ENCODE results near the gene MRPS24.
A peak's percentile ranks its signal among the peaks of the same experiment; 100 is the strongest.
"Not testable (repeated sequence)": the region's sequence is repeated elsewhere in the genome, so short reads cannot be mapped to it uniquely, and the experiment has no call there.

Gene MRPS24

DNA sequence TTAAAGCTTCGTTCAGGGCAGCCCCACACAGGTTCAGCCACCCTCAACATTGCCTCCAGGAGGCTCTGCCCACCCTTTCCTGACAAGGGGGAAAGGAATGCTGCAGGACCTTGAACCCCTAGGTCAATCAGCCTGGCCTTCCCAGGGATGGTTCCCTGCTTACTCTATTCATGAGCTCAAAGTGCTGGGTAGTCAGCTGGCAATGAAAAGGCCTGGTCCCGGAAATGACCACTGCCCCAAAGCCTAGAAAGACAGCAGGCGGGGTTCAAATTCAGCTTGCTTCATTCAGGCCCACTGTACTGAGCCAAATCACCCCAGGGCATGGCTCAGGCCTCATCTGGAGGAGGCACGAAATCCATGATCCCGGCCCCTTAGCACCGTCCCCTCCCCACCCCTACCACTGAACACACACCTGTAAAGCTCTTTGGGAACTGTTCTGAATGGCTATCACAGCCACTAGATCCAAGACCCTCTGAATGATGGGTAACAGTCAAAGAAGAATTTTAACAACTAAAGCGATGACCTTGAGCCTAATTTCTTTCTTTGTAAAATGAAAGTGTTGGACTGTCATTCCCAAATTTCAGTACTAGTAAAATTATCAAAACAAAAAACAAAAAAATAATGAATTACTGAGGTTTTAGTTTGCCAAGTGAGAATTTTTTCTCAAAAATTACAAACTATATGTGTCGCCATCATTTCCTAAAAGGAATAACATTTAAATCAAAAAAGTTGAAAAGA, 36.1 kb upstream of the MRPS24 start:
- H3K4me3 ChIP-seq (ENCODE audit: low read depth, low read length): peak overlapping the region; percentile 71
- ChIA-PET CTCF (interaction anchor here (0.6 to 1.7 kb wide), 3 partner anchors 11 to 26 kb away, joined by 3 to 6 read pairs (median 4); no protein-coding TSS in a partner anchor), POLR2A (interaction anchor here (1.2 kb wide), 1 partner anchor 36 kb away, joined by 3 read pairs; the partner anchor contains the start of gene MRPS24)
- DNase-seq (ENCODE audit: low read depth, low spot score): no peak
- TF ChIP-seq, protein P1, sequence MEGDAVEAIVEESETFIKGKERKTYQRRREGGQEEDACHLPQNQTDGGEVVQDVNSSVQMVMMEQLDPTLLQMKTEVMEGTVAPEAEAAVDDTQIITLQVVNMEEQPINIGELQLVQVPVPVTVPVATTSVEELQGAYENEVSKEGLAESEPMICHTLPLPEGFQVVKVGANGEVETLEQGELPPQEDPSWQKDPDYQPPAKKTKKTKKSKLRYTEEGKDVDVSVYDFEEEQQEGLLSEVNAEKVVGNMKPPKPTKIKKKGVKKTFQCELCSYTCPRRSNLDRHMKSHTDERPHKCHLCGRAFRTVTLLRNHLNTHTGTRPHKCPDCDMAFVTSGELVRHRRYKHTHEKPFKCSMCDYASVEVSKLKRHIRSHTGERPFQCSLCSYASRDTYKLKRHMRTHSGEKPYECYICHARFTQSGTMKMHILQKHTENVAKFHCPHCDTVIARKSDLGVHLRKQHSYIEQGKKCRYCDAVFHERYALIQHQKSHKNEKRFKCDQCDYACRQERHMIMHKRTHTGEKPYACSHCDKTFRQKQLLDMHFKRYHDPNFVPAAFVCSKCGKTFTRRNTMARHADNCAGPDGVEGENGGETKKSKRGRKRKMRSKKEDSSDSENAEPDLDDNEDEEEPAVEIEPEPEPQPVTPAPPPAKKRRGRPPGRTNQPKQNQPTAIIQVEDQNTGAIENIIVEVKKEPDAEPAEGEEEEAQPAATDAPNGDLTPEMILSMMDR (IDR thresholded peaks at IDR 0.05; ENCODE audit: insufficient read depth, low read length, missing control alignments): no peak

DNA sequence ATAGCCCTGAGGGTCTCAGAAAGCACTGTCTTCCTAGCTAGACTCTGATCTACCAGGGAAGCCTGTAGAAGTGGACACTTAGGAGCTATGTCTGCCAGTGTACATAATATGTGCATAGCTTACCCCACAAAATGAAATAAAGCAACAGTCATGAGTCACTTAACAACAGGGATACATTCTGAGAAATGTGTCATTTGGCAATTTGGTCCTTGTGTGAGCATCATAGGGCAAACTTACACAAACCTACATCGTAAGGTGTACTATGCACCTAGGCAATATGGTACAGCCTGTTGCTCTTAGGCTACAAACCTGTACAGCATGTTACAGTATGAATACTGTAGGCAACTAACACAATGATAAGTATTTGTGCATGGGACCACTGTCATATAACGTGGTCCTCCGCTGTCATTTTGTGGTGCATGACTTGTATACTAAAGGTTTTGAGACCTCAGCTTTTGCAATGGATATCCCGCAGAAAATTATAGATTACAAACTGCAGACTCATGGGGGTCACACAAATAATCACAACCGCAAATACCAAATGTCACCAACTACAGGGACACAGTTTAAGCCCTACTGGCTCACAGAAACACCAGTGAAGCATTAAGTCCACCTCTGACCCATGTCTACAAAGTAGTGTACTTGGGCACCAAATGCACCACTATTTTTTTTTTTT, 35.4 kb upstream of the MRPS24 start:
- no peak overlapping the region for H3K4me3 ChIP-seq (ENCODE audit: low read depth, low read length)
- POLR2A ChIA-PET: interaction anchor here (1.2 kb wide), 1 partner anchor 35 kb away, joined by 3 read pairs; the partner anchor contains the start of gene MRPS24
- CTCF ChIA-PET: interaction anchor here (0.6 to 1.7 kb wide), 4 partner anchors 11 to 25 kb away, joined by 3 to 6 read pairs (median 4); no protein-coding TSS in a partner anchor

DNA sequence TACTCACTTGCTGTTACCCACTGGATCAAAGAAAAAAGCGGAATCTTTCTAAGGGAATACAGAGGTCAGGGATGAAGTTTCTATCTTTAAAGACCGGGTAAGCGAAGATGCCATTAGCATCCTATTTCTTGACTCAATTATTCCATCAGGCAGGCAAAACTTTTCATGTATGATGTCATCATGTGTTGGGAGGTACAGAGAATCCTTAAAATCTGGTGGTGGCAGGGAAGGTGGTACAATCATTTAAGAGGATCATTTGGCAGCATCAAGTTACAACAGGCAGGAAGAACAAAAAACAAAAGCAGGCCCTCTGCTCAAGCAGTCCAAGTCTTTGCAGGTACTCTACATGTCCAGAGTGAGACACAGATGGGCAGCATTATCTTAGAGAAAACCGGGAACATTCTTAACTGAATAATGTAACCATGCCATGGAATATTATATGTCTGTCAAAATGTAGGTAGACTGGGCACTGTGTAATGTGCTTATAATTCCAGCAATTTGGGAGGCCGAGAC, 33.3 kb upstream of the MRPS24 start:
- no peak overlapping the region for H3K4me3 ChIP-seq (ENCODE audit: low read depth, low read length)
- CTCF ChIA-PET: interaction anchor here (1.4 kb wide), 1 partner anchor 8 kb away, joined by 5 read pairs; no protein-coding TSS in a partner anchor
- TF ChIP-seq, protein P1 (IDR thresholded peaks at IDR 0.05; ENCODE audit: insufficient read depth, low read length, missing control alignments): no peak
- POLR2A ChIA-PET: no interaction called here
- DNase-seq (ENCODE audit: low read depth, low spot score): no peak

More for the DNA sequence above, 35.4 kb upstream of the MRPS24 start:
- TF ChIP-seq, protein P1 (IDR thresholded peaks at IDR 0.05; ENCODE audit: insufficient read depth, low read length, missing control alignments): no peak
- DNase-seq (ENCODE audit: low read depth, low spot score): no peak

DNA sequence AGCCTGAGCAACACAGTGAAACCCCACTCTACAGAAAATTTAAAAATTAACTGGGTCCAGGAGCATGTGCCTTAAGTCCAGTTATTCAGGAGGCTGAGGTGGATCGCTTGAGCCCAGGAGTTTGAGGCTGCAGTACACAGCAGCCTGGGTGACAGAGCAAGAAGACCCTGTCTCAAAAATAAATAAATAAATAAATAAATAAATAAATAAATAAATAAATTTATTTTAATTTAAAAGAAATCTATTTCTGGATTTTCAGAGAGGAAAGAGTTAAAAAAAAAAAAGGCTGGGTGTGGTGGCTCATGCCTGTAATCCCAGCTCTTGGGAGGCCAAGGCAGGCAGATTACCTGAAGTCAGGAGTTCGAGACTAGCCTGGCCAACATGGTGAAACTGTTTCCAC, 29.3 kb upstream of the MRPS24 start:
- POLR2A ChIA-PET; DNase-seq (ENCODE audit: low read depth, low spot score); H3K4me3 ChIP-seq (ENCODE audit: low read depth, low read length); CTCF ChIA-PET: not testable (repeated sequence)

DNA sequence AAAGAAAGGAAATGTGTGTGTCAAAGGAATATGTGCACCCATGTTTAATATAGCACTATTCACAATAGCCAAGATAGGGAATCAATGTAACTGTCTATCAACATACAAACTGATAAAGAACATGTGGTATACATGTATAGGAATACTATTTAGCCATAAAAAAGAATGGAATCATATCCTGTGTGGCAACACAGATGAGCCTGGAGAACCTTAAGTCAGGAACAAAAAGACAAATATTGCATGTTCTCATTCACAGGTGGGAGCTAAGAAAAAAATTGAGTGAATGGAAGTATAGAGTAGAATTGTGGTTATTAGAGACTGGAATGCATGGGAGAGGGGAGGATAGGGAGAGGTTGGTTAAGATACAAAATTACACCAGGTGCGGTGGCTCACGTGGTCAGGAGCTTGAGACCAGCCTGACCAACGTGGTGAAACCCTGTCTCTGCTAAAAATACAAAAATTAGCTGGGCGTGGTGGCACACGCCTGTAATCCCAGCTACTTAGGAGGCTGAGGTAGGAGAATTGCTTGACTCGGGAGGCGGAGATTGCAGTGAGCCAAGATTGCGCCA, 26.6 kb upstream of the MRPS24 start:
- no peak for DNase-seq (ENCODE audit: low read depth, low spot score)
- CTCF ChIA-PET: interaction anchor here (0.6 kb wide), 1 partner anchor 9 kb away, joined by 3 read pairs; no protein-coding TSS in a partner anchor
- POLR2A ChIA-PET: no interaction called here
- no peak overlapping the region for H3K4me3 ChIP-seq (ENCODE audit: low read depth, low read length)
- TF ChIP-seq, protein P1 (IDR thresholded peaks at IDR 0.05; ENCODE audit: insufficient read depth, low read length, missing control alignments): no peak

DNA sequence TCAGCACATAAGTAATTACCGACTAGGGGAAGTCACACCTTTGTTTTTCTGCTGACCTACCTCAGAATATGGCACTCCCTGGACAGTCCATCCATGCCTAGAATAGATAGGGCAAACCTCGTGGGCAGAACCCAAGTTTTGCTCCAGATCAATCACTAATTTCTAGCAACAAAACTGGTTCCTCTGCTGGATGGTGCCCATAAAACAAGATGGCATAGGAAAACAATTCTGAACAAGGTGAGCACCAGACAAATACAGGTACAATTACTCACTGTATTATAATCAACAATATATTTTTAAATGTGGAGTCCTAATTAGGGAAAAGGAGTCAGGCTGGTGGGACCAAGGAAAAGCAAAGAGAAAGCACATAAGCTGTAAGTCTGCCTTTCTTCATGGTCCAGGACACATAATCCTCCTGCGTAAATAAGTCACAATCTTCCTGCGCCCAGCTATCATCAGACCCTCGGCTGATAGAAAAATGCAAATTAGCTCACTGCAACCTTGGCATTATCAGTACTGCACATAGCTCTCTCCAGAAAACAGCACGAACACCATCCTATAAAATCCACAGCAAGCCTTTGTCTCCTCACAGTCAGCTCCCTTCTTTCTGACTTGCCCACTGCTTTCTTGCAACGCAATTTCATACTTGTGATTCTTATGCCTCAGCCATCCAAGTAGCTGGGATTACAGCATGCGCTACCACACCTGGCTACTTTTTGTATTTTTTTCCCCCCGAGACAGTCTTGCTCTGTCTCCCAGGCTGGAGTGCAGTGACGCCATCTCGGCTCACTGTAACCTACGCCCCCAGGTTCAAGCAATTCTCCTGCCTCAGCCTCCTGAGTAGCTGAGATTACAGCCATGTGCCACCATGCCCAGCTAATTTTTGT, 22.0 kb upstream of the MRPS24 start:
- H3K4me3 ChIP-seq (ENCODE audit: low read depth, low read length): no peak overlapping the region
- CTCF ChIA-PET: interaction anchor here (0.8 kb wide), 1 partner anchor 13 kb away, joined by 3 read pairs; no protein-coding TSS in a partner anchor
- TF ChIP-seq, protein P1 (IDR thresholded peaks at IDR 0.05; ENCODE audit: insufficient read depth, low read length, missing control alignments): no peak
- POLR2A ChIA-PET: no interaction called here
- DNase-seq (ENCODE audit: low read depth, low spot score): no peak

Measured in AG04449 (cell line).